C4-2B (cell line): ENCODE results near the gene RFPL2.

ENCODE experiments used
- CTCF ChIP-seq: fragments of 450-650 bp; conservative IDR thresholded peaks from 2 replicates; pipeline ENCODE4 v1.5.1; 2017; ENCODE audit warnings: mild to moderate bottlenecking
- ZFX ChIP-seq: fragments of 450-650 bp; IDR thresholded peaks from 2 replicates; pipeline ENCODE4 v1.6.1; 2017

GRCh38 chr22:32183625-32184024 lies 21.2 kb downstream of the RFPL2 start:
- TF ChIP-seq CTCF (no peak), ZFX (no peak)
